ENCODE results near the gene GAST.
"Not testable (repeated sequence)": the region's sequence is repeated elsewhere in the genome, so short reads cannot be mapped to it uniquely, and the experiment has no call there.

The GAST gene

GRCh38 chr17:41685753-41686152, 26.4 kb upstream of the GAST start:
- Histone ChIP-seq H3K36me3 (ENCODE audit: insufficient read depth, low read length) (peaks cover 14% of the 10 kb centered on the region), H3K4me1 (ENCODE audit: insufficient read depth, low read length) (peaks cover 16% of the 10 kb centered on the region)
- H3K9me3 ChIP-seq (ENCODE audit: low read length); H3K4me3 ChIP-seq (ENCODE audit: low read depth in 1 of 2, low read length in 2 of 2); H3K9ac ChIP-seq (ENCODE audit: low read length); H3K27me3 ChIP-seq (ENCODE audit: control insufficient read depth in 1 of 2, insufficient read depth in 2 of 2, low read length in 2 of 2); H3K27ac ChIP-seq (ENCODE audit: low read depth, low read length): not testable (repeated sequence)

- Histone ChIP-seq H3K27ac (ENCODE audit: low read depth, low read length) (no peak overlapping the region), H3K9ac (ENCODE audit: low read length) (no peak overlapping the region), H3K9me3 (ENCODE audit: low read length) (no peaks in the 10 kb centered on the region), H3K36me3 (ENCODE audit: insufficient read depth, low read length) (peaks cover 19% of the 10 kb centered on the region), H3K4me1 (ENCODE audit: insufficient read depth, low read length) (peaks cover 21% of the 10 kb centered on the region), H3K4me3 (ENCODE audit: low read depth in 1 of 2, low read length in 2 of 2) (no peak overlapping the region), H3K27me3 (ENCODE audit: control insufficient read depth in 1 of 2, insufficient read depth in 2 of 2, low read length in 2 of 2) (no peaks in the 10 kb centered on the region)
Observed at GRCh38 chr17:41686281-41686680, 25.9 kb upstream of the GAST start.

- no peaks in the 10 kb centered on the region for H3K9me3 ChIP-seq (ENCODE audit: low read length)
- no peaks in the 10 kb centered on the region for H3K27me3 ChIP-seq (ENCODE audit: control insufficient read depth in 1 of 2, insufficient read depth in 2 of 2, low read length in 2 of 2)
- H3K4me1 ChIP-seq (ENCODE audit: insufficient read depth, low read length): peaks cover 27% of the 10 kb centered on the region
- H3K36me3 ChIP-seq (ENCODE audit: insufficient read depth, low read length): peaks cover 37% of the 10 kb centered on the region
- H3K9ac ChIP-seq (ENCODE audit: low read length): peak overlapping the region; percentile 93
- H3K27ac ChIP-seq (ENCODE audit: low read depth, low read length): peak overlapping the region; percentile 94
- peak overlapping the region; percentile 49 to 76 for H3K4me3 ChIP-seq (ENCODE audit: low read depth in 1 of 2, low read length in 2 of 2)
Observed at GRCh38 chr17:41687828-41688640, 24.1 kb upstream of the GAST start.

GRCh38 chr17:41688641-41689496, 23.3 kb upstream of the GAST start, which contains the start of gene EIF1:
EIF1 (plus strand) TSS chr17:41688885; CDS start chr17:41689039, 154 bp downstream.
- H3K27me3 ChIP-seq (ENCODE audit: control insufficient read depth in 1 of 2, insufficient read depth in 2 of 2, low read length in 2 of 2): no peaks in the 10 kb centered on the region

GRCh38 chr17:41689497-41690299, 22.4 kb upstream of the GAST start:
- Histone ChIP-seq H3K9ac (ENCODE audit: low read length) (peak overlapping the region; percentile 97), H3K9me3 (ENCODE audit: low read length) (no peaks in the 10 kb centered on the region), H3K36me3 (ENCODE audit: insufficient read depth, low read length) (peaks cover 52% of the 10 kb centered on the region), H3K27me3 (ENCODE audit: control insufficient read depth in 1 of 2, insufficient read depth in 2 of 2, low read length in 2 of 2) (no peaks in the 10 kb centered on the region), H3K4me1 (ENCODE audit: insufficient read depth, low read length) (peaks cover 27% of the 10 kb centered on the region), H3K27ac (ENCODE audit: low read depth, low read length) (peak overlapping the region; percentile 59), H3K4me3 (ENCODE audit: low read depth in 1 of 2, low read length in 2 of 2) (peak overlapping the region; percentile 90 to 99)

More at GRCh38 chr17:41688641-41689496, 23.3 kb upstream of the GAST start, which contains the start of gene EIF1:
- Histone ChIP-seq H3K4me3 (ENCODE audit: low read depth in 1 of 2, low read length in 2 of 2) (peak within 1 kb of the TSS; percentile 90 to 99), H3K27ac (ENCODE audit: low read depth, low read length) (peak within 1 kb of the TSS; percentile 94), H3K9me3 (ENCODE audit: low read length) (no peaks in the 10 kb centered on the region), H3K36me3 (ENCODE audit: insufficient read depth, low read length) (peaks cover 45% of the 10 kb centered on the region), H3K9ac (ENCODE audit: low read length) (peak within 1 kb of the TSS; percentile 97), H3K4me1 (ENCODE audit: insufficient read depth, low read length) (peaks cover 27% of the 10 kb centered on the region)

GRCh38 chr17:41690497-41690896, 21.6 kb upstream of the GAST start:
- Histone ChIP-seq H3K4me1 (ENCODE audit: insufficient read depth, low read length) (peaks cover 27% of the 10 kb centered on the region), H3K9ac (ENCODE audit: low read length) (peak overlapping the region; percentile 97), H3K36me3 (ENCODE audit: insufficient read depth, low read length) (peaks cover 59% of the 10 kb centered on the region), H3K4me3 (ENCODE audit: low read depth in 1 of 2, low read length in 2 of 2) (peak overlapping the region; percentile 90 to 99), H3K27ac (ENCODE audit: low read depth, low read length) (peak overlapping the region; percentile 59), H3K9me3 (ENCODE audit: low read length) (no peaks in the 10 kb centered on the region), H3K27me3 (ENCODE audit: control insufficient read depth in 1 of 2, insufficient read depth in 2 of 2, low read length in 2 of 2) (no peaks in the 10 kb centered on the region)

GRCh38 chr17:41691031-41691777, 20.9 kb upstream of the GAST start:
- Histone ChIP-seq H3K4me3 (ENCODE audit: low read depth in 1 of 2, low read length in 2 of 2) (no peak overlapping the region), H3K27ac (ENCODE audit: low read depth, low read length) (no peak overlapping the region), H3K9ac (ENCODE audit: low read length) (no peak overlapping the region), H3K4me1 (ENCODE audit: insufficient read depth, low read length) (peaks cover 29% of the 10 kb centered on the region), H3K36me3 (ENCODE audit: insufficient read depth, low read length) (peaks cover 59% of the 10 kb centered on the region), H3K9me3 (ENCODE audit: low read length) (no peaks in the 10 kb centered on the region), H3K27me3 (ENCODE audit: control insufficient read depth in 1 of 2, insufficient read depth in 2 of 2, low read length in 2 of 2) (no peaks in the 10 kb centered on the region)

- Histone ChIP-seq H3K4me3 (ENCODE audit: low read depth in 1 of 2, low read length in 2 of 2) (no peak overlapping the region), H3K27me3 (ENCODE audit: control insufficient read depth in 1 of 2, insufficient read depth in 2 of 2, low read length in 2 of 2) (no peaks in the 10 kb centered on the region), H3K27ac (ENCODE audit: low read depth, low read length) (no peak overlapping the region), H3K4me1 (ENCODE audit: insufficient read depth, low read length) (peaks cover 38% of the 10 kb centered on the region), H3K36me3 (ENCODE audit: insufficient read depth, low read length) (peaks cover 59% of the 10 kb centered on the region), H3K9ac (ENCODE audit: low read length) (no peak overlapping the region), H3K9me3 (ENCODE audit: low read length) (no peaks in the 10 kb centered on the region)
Observed at GRCh38 chr17:41692722-41693521, 19.2 kb upstream of the GAST start.

- Histone ChIP-seq H3K27me3 (ENCODE audit: control insufficient read depth in 1 of 2, insufficient read depth in 2 of 2, low read length in 2 of 2) (no peaks in the 10 kb centered on the region), H3K9me3 (ENCODE audit: low read length) (no peaks in the 10 kb centered on the region), H3K4me1 (ENCODE audit: insufficient read depth, low read length) (peaks cover 32% of the 10 kb centered on the region), H3K4me3 (ENCODE audit: low read depth in 1 of 2, low read length in 2 of 2) (no peak overlapping the region), H3K9ac (ENCODE audit: low read length) (no peak overlapping the region), H3K27ac (ENCODE audit: low read depth, low read length) (no peak overlapping the region), H3K36me3 (ENCODE audit: insufficient read depth, low read length) (peaks cover 51% of the 10 kb centered on the region)
Observed at GRCh38 chr17:41695134-41695661, 16.9 kb upstream of the GAST start.
